Smooth muscle cell (in vitro differentiated cells): ENCODE data around the gene PTBP1. TPM values are rescaled to one million over a fixed set of nuclear protein-coding genes. Genes with fewer than 3 reads are reported as not detected.
A peak's percentile ranks its signal among the peaks of the same experiment; 100 is the strongest.

Experiments used
- DNase-seq: peaks from one replicate; lab custom pipeline; 2025; ENCODE audit not compliant: unreplicated experiment; lab: John Stamatoyannopoulos, UW
- H2AFZ ChIP-seq: fragments of 200-600 bp; sonication (generic); 2 replicates; pipeline ENCODE4 v1.6.0; 2016; ENCODE audit warnings: antibody characterized with exemption, low read depth, mild to moderate bottlenecking
- H3F3A ChIP-seq: fragments of 200-600 bp; sonication (generic); 2 replicates; pipeline ENCODE4 v1.6.0; 2017; ENCODE audit warnings: antibody characterized with exemption, low read depth
- H3K27ac ChIP-seq: fragments of 200-600 bp; sonication (generic); 2 replicates; pipeline ENCODE4 v1.5.1; 2016; ENCODE audit warnings: low read depth, mild to moderate bottlenecking
- H3K27me3 ChIP-seq: fragments of 200-600 bp; sonication (generic); 2 replicates; pipeline ENCODE4 v1.6.1; 2016; ENCODE audit warnings: low read depth, mild to moderate bottlenecking
- H3K36me3 ChIP-seq: fragments of 200-600 bp; sonication (generic); 2 replicates; pipeline ENCODE4 v1.5.1; 2016; ENCODE audit warnings: low read depth
- H3K4me1 ChIP-seq: fragments of 200-600 bp; sonication (generic); 2 replicates; pipeline ENCODE4 v1.5.1; 2016; ENCODE audit warnings: low read depth
- H3K4me2 ChIP-seq: fragments of 200-600 bp; sonication (generic); 2 replicates; pipeline ENCODE4 v1.6.0; 2016; ENCODE audit warnings: mild to moderate bottlenecking
- H3K4me3 ChIP-seq: fragments of 200-600 bp; sonication (generic); 2 replicates; pipeline ENCODE4 v1.5.1; 2016; ENCODE audit warnings: mild to moderate bottlenecking
- H3K79me2 ChIP-seq: fragments of 200-600 bp; sonication (generic); 2 replicates; pipeline ENCODE4 v1.6.0; 2016; ENCODE audit warnings: low read depth, mild to moderate bottlenecking
- H3K9ac ChIP-seq: fragments of 200-600 bp; sonication (generic); 2 replicates; pipeline ENCODE4 v1.6.0; 2016; ENCODE audit warnings: low read depth
- H3K9me3 ChIP-seq: fragments of 200-600 bp; sonication (generic); replicated peaks from 2 replicates; pipeline ENCODE4 v1.5.1; 2016; ENCODE audit warnings: low read depth
- H4K20me1 ChIP-seq: fragments of 200-600 bp; sonication (generic); 2 replicates; pipeline ENCODE4 v1.6.0; 2016; ENCODE audit warnings: low read depth
- CTCF ChIP-seq: fragments of 200-600 bp; sonication (generic); IDR thresholded peaks from 2 replicates; pipeline ENCODE4 v1.5.1; 2017; ENCODE audit warnings: borderline replicate concordance, mild to moderate bottlenecking, antibody characterized with exemption; ENCODE audit not compliant: insufficient read depth, poor library complexity, severe bottlenecking
- WGBS: methylation state at CpG from one replicate; pipeline ENCODE4 v1.1.7; 2016; ENCODE audit warnings: low lambda C conversion rate; 5-methylcytosine and 5-hydroxymethylcytosine counted together
- polyA plus RNA-seq: library from polyadenylated mRNA; unstranded; fragments of >200 nt; fragmentation: Nextera tagmentation; extraction: Ambion mirVana; gene quantifications from 2 replicates; pipeline ENCODE4 v1.2.1, GENCODE V29; 2016
- total RNA-seq: library from RNA; depleted of rRNA; stranded (reverse); fragments of >200 nt; gene quantifications from 2 replicates; pipeline ENCODE4 v1.2.3, GENCODE V29; 2014

The PTBP1 gene
- total and polyA plus RNA-seq, 2 experiments from 2014 or later = 167 to 226 TPM

GRCh38 chr19:799076-799881, 2.0 kb downstream of the PTBP1 start:
- TF ChIP-seq CTCF = peak; percentile 2
- H4K20me1 ChIP-seq = peaks cover 65% of the 10 kb centered on the region
- peak overlapping the region; percentile 91 for H3K4me2 ChIP-seq
- peaks cover 65% of the 10 kb centered on the region for H3K79me2 ChIP-seq
- H3K27me3 ChIP-seq = no peaks in the 10 kb centered on the region
- peak overlapping the region; percentile 100 for H3K4me3 ChIP-seq
- H3K27ac ChIP-seq = peak overlapping the region; percentile 90
- peaks cover 14% of the 10 kb centered on the region for H3F3A ChIP-seq
- no peak for DNase-seq
- no peak overlapping the region for H2AFZ ChIP-seq
- WGBS = 17% methylated on average over 28 of the region's 28 CpGs
- H3K9ac ChIP-seq = peak overlapping the region; percentile 96
- peaks cover 34% of the 10 kb centered on the region for H3K4me1 ChIP-seq
- no peaks in the 10 kb centered on the region for H3K9me3 ChIP-seq
- H3K36me3 ChIP-seq = no peaks in the 10 kb centered on the region

- Histone ChIP-seq H4K20me1 (peaks cover 77% of the 10 kb centered on the region), H3K36me3 (no peaks in the 10 kb centered on the region), H2AFZ (no peak overlapping the region), H3K27me3 (no peaks in the 10 kb centered on the region), H3K27ac (peak overlapping the region; percentile 90), H3K4me3 (peak overlapping the region; percentile 100), H3K9me3 (no peaks in the 10 kb centered on the region), H3K9ac (peak overlapping the region; percentile 18), H3K4me2 (peak overlapping the region; percentile 91), H3F3A (peaks cover 16% of the 10 kb centered on the region), H3K4me1 (peaks cover 34% of the 10 kb centered on the region), H3K79me2 (peaks cover 77% of the 10 kb centered on the region)
- WGBS = 50% methylated on average over 17 of the region's 17 CpGs
- no peak for DNase-seq
- TF ChIP-seq CTCF = no peak
Measured at GRCh38 chr19:800360-801029, 3.2 kb downstream of the PTBP1 start.

GRCh38 chr19:801030-801860, 4.0 kb downstream of the PTBP1 start:
- Histone ChIP-seq H3K9me3 (no peaks in the 10 kb centered on the region), H3K27me3 (no peaks in the 10 kb centered on the region), H3K4me1 (peaks cover 34% of the 10 kb centered on the region), H2AFZ (no peak overlapping the region), H4K20me1 (peaks cover 84% of the 10 kb centered on the region), H3K9ac (peak overlapping the region; percentile 18), H3K27ac (peak overlapping the region; percentile 90), H3K4me2 (peak overlapping the region; percentile 91), H3K4me3 (peak overlapping the region; percentile 100), H3K36me3 (no peaks in the 10 kb centered on the region), H3F3A (peaks cover 18% of the 10 kb centered on the region), H3K79me2 (peaks cover 85% of the 10 kb centered on the region)
- WGBS = 85% methylated on average over 29 of the region's 29 CpGs
- no peak for DNase-seq
- no peak for TF ChIP-seq CTCF
